Testis (tissue), 3 donors: ENCODE data around the gene FGFR3. TPM values are rescaled to one million over a fixed set of nuclear protein-coding genes. Genes with fewer than 3 reads are reported as not detected.

Experiments
- DNase-seq: peaks from one replicate; pipeline ENCODE4 v3.0.0-alpha.2; 2019
- H3K27ac ChIP-seq, 2 donors: fragments of 200-600 bp; sonication (generic); one replicate each; pipeline ENCODE4 v1.5.1; 2019
- H3K27me3 ChIP-seq: fragments of 200-600 bp; sonication (generic); one replicate; pipeline ENCODE4 v1.5.1; 2019
- H3K36me3 ChIP-seq: fragments of 200-600 bp; sonication (generic); one replicate; pipeline ENCODE4 v1.5.1; 2017; ENCODE audit warnings: low read depth; ENCODE audit errors: missing control alignments
- H3K4me1 ChIP-seq: fragments of 200-600 bp; sonication (generic); one replicate; pipeline ENCODE4 v1.5.1; 2019
- H3K4me3 ChIP-seq, 2 donors: fragments of 200-600 bp; sonication (generic); one replicate each; pipeline ENCODE4 v1.5.1; 2017 to 2019
- H3K9me3 ChIP-seq: fragments of 200-600 bp; sonication (generic); one replicate; pipeline ENCODE4 v1.5.1; 2017
- CTCF ChIP-seq, 3 experiments: fragments of 450-650 bp in 2 of 3; fragments of 200-600 bp in 1 of 3; sonication (generic) in 1 of 3; IDR thresholded peaks; one replicate each; pipeline ENCODE4 v1.5.1; 2016 to 2019; ENCODE audit warnings: antibody characterized with exemption in 3 of 3, mild to moderate bottlenecking in 2 of 3, moderate library complexity in 1 of 3
- POLR2A ChIP-seq: fragments of 450-650 bp; IDR thresholded peaks from one replicate; pipeline ENCODE4 v1.6.1; 2017; ENCODE audit warnings: antibody characterized with exemption, mild to moderate bottlenecking, moderate library complexity
- WGBS, 2 donors: methylation state at CpG; one replicate each; pipeline ENCODE4 v1.1.5; 2018; 5-methylcytosine and 5-hydroxymethylcytosine counted together
- intact Hi-C: fragments of 100-400 bp; cut with DNase I; formaldehyde crosslinking; loops from one replicate; pipeline ENCODE4 v1.15.1; 2023; ENCODE audit warnings: low total_unique reads
- polyA plus RNA-seq: library from polyadenylated mRNA; stranded (reverse); fragments of 350-450 nt; fragmentation: Illumina TruSeq; extraction: RNeasy Lipid Tissue Mini Kit (QIAGEN cat#74804); gene quantifications from one replicate; pipeline ENCODE4 v1.2.3, GENCODE V29; 2014; ENCODE audit warnings: low read depth, low replicate concordance; ENCODE audit not compliant: insufficient read depth
- total RNA-seq, 2 donors: library from RNA; depleted of rRNA; stranded (reverse); fragments of >200 nt; gene quantifications; one replicate each; pipeline ENCODE4 v1.2.3, GENCODE V29; 2016

FGFR3 gene
- total and polyA plus RNA-seq, 3 donors from 2014 or later, result 39.2 to 93.7 (median 79.6) TPM

- WGBS, 2 donors, result 91 to 93% methylated on average over 9 to 34 of the region's 34 CpGs
- intact Hi-C loops, result no loop called here
- no peaks in the 10 kb centered on the region for H3K36me3 ChIP-seq
Measured at GRCh38 chr4:1815096-1815996, 22.3 kb downstream of the FGFR3 start.

GRCh38 chr4:1815997-1816860 lies 23.1 kb downstream of the FGFR3 start:
- Histone ChIP-seq H3K27ac (no peak overlapping the region), H3K4me1 (no peaks in the 10 kb centered on the region), H3K4me3 (no peak overlapping the region), H3K27me3 (no peaks in the 10 kb centered on the region), H3K36me3 (no peaks in the 10 kb centered on the region), H3K9me3 (no peaks in the 10 kb centered on the region)
- DNase-seq, result no peak
- WGBS, 2 donors, result 85 to 92% methylated on average over 16 to 24 of the region's 25 CpGs
- intact Hi-C loops, result no loop called here
- no peak for TF ChIP-seq CTCF (IDR thresholded peaks at IDR 0.05)
- no peak for TF ChIP-seq POLR2A

More at GRCh38 chr4:1815096-1815996, 22.3 kb downstream of the FGFR3 start:
- Histone ChIP-seq H3K4me1 (no peaks in the 10 kb centered on the region), H3K4me3 (no peak overlapping the region), H3K27ac (no peak overlapping the region), H3K9me3 (no peaks in the 10 kb centered on the region), H3K27me3 (no peaks in the 10 kb centered on the region)
- TF ChIP-seq POLR2A, result no peak
- no peak for TF ChIP-seq CTCF (IDR thresholded peaks at IDR 0.05)
- DNase-seq, result no peak

- Histone ChIP-seq H3K4me1 (no peaks in the 10 kb centered on the region), H3K9me3 (no peaks in the 10 kb centered on the region), H3K36me3 (no peaks in the 10 kb centered on the region), H3K27ac (no peak overlapping the region), H3K4me3 (no peak overlapping the region), H3K27me3 (no peaks in the 10 kb centered on the region)
- 73 to 81% methylated on average over 9 to 10 of the region's 10 CpGs for WGBS, 2 donors
- intact Hi-C loops, result no loop called here
- TF ChIP-seq CTCF (IDR thresholded peaks at IDR 0.05), result no peak
- TF ChIP-seq POLR2A, result no peak
- DNase-seq, result no peak
Measured at GRCh38 chr4:1819284-1819683, 26.2 kb downstream of the FGFR3 start.

GRCh38 chr4:1819816-1820215 lies 26.7 kb downstream of the FGFR3 start:
- no peaks in the 10 kb centered on the region for H3K27me3 ChIP-seq
- no peak overlapping the region for H3K4me3 ChIP-seq
- WGBS, 2 donors, result 85 to 86% methylated on average over 7 of the region's 7 CpGs
- no peaks in the 10 kb centered on the region for H3K9me3 ChIP-seq
- H3K36me3 ChIP-seq, result no peaks in the 10 kb centered on the region
- intact Hi-C loops, result no loop called here
- no peak overlapping the region for H3K27ac ChIP-seq
- TF ChIP-seq CTCF (IDR thresholded peaks at IDR 0.05) (no peak), POLR2A (no peak)
- H3K4me1 ChIP-seq, result no peaks in the 10 kb centered on the region
- DNase-seq, result no peak
